Activated B cell treated with CpG ODN at 0.5 μM for 24 hours (primary cell): ENCODE measurements around the gene ZNF175. TPM values are rescaled to one million over a fixed set of nuclear protein-coding genes. Genes with fewer than 3 reads are reported as not detected.

ENCODE experiments used
- ATAC-seq: fragments of 200-7000 bp; cut with Tn5 transposase; one replicate; pipeline ENCODE4 v1.10.0; 2021; ENCODE audit warnings: low read depth, mild to moderate bottlenecking, moderate library complexity
- CTCF ChIA-PET: fragments of 350-600 bp; sonication (Branson Sonifier 250); formaldehyde crosslinking; loops from one replicate; lab custom pipeline; 2021; ENCODE audit warnings: antibody characterized with exemption; lab: Charles Lee
- POLR2A ChIA-PET: fragments of 350-600 bp; sonication (Branson Sonifier 250); formaldehyde crosslinking; loops from one replicate; lab custom pipeline; 2021; ENCODE audit warnings: antibody characterized with exemption; lab: Charles Lee
- DNase-seq: peaks from one replicate; pipeline ENCODE4 v3.0.0; 2022
- H3K27ac Mint-ChIP-seq: one replicate; pipeline ENCODE4 v1.8.0; 2020; ENCODE audit warnings: mixed read lengths
- H3K27me3 Mint-ChIP-seq: one replicate; pipeline ENCODE4 v1.8.0; 2021; ENCODE audit warnings: mixed read lengths
- H3K36me3 Mint-ChIP-seq: one replicate; pipeline ENCODE4 v1.8.0; 2021; ENCODE audit warnings: low read depth, mixed read lengths
- H3K4me1 Mint-ChIP-seq: one replicate; pipeline ENCODE4 v1.8.0; 2021; ENCODE audit warnings: mixed read lengths
- H3K4me3 Mint-ChIP-seq: one replicate; pipeline ENCODE4 v1.8.0; 2020; ENCODE audit warnings: mild to moderate bottlenecking, mixed read lengths
- H3K9me3 Mint-ChIP-seq: one replicate; pipeline ENCODE4 v1.8.0; 2020; ENCODE audit warnings: mixed read lengths
- CTCF ChIP-seq: fragments of 200-600 bp; IDR thresholded peaks from one replicate; pipeline ENCODE4 v1.8.0; 2022; ENCODE audit warnings: antibody characterized with exemption, mild to moderate bottlenecking
- intact Hi-C: fragments of 100-400 bp; cut with micrococcal nuclease; formaldehyde crosslinking; loops from one replicate; pipeline ENCODE4 v1.15.1; 2024
- total RNA-seq: library from RNA; stranded (reverse); gene quantifications from 2 replicates; pipeline ENCODE4 v1.2.3, GENCODE V29; 2022

The ZNF175 gene
- total RNA-seq, 1 donor from 2014 or later: 23.6 TPM

DNA sequence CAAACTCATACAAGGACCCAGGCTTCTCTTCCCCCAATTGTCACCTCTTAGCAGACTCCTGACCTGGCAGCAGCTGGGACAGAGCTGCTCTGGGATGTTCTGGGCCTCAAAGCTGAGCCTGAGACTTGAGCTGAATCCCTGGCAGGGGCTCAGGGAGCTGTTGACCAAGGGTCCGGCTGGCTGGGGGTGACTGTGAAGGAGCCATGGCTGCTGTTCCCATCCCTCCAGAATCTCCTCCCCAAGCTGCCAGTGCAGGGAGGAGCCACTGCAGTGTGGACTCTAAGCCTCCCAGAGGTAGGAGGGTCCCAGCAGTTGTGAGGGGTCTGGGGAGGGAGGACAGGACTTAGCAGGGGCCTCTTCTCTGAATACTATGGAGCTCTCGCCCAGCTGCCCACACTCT is 41.8 kb upstream of the ZNF175 start:
- Mint-ChIP-seq H3K4me1 (peaks cover 87% of the 10 kb centered on the region), H3K4me3 (no peak overlapping the region), H3K9me3 (no peaks in the 10 kb centered on the region), H3K36me3 (peaks cover 14% of the 10 kb centered on the region), H3K27me3 (no peaks in the 10 kb centered on the region), H3K27ac (no peak overlapping the region)
- no peak for DNase-seq
- CTCF ChIA-PET: no interaction called here
- POLR2A ChIA-PET: interaction anchor here (0.7 kb wide), 1 partner anchor 15 kb away, joined by 3 read pairs; no protein-coding TSS in a partner anchor
- ATAC-seq: no peak
- TF ChIP-seq CTCF: no peak
- intact Hi-C loops: no loop called here

- Mint-ChIP-seq H3K9me3 (no peaks in the 10 kb centered on the region), H3K4me1 (peaks cover 90% of the 10 kb centered on the region), H3K27ac (no peak overlapping the region), H3K4me3 (peak overlapping the region; percentile 83), H3K27me3 (no peaks in the 10 kb centered on the region), H3K36me3 (peaks cover 10% of the 10 kb centered on the region)
- POLR2A ChIA-PET: interaction anchor here (0.6 to 1.4 kb wide), 4 partner anchors 24 to 923 kb away, joined by 3 to 4 read pairs (median 4); partner anchors contain the start of gene SIGLEC10
- TF ChIP-seq CTCF: no peak
- DNase-seq (no peak), ATAC-seq (no peak)
- CTCF ChIA-PET: interaction anchor here (0.9 to 1.5 kb wide), 2 partner anchors 57 to 124 kb away, joined by 3 to 4 read pairs; no protein-coding TSS in a partner anchor
- intact Hi-C loops: loop anchor here (1.0 to 5.0 kb wide), 3 partner anchors 21 to 122 kb away; partner anchors contain the start of gene ZNF175
Measured at GRCh38 chr19:51530616-51531015, 40.5 kb upstream of the ZNF175 start.

- ChIA-PET CTCF (interaction anchor here (0.9 to 1.5 kb wide), 4 partner anchors 18 to 130 kb away, joined by 3 to 5 read pairs (median 4); no protein-coding TSS in a partner anchor), POLR2A (interaction anchor here (0.5 to 1.6 kb wide), 12 partner anchors 12 to 172 kb away, joined by 3 to 8 read pairs (median 4); partner anchors contain the start of gene SIGLEC10)
- H3K27ac Mint-ChIP-seq: peak within 1 kb of the TSS; percentile 83
- peak; percentile 97 for ATAC-seq
- H3K4me1 Mint-ChIP-seq: peaks cover 88% of the 10 kb centered on the region
- H3K27me3 Mint-ChIP-seq: no peaks in the 10 kb centered on the region
- peaks cover 10% of the 10 kb centered on the region for H3K36me3 Mint-ChIP-seq
- no peaks in the 10 kb centered on the region for H3K9me3 Mint-ChIP-seq
- no peak for TF ChIP-seq CTCF
- intact Hi-C loops: loop anchor here (1.0 to 5.0 kb wide), 3 partner anchors 20 to 121 kb away; partner anchors contain the start of gene ZNF175
- peak within 1 kb of the TSS; percentile 83 for H3K4me3 Mint-ChIP-seq
- DNase-seq: peak; percentile 60
Measured at GRCh38 chr19:51531349-51532315, 39.5 kb upstream of the ZNF175 start, which contains the start of gene SIGLEC6. Gene SIGLEC6 (minus strand): TSS chr19:51531670. CDS start chr19:51531648, 22 bp downstream.

DNA sequence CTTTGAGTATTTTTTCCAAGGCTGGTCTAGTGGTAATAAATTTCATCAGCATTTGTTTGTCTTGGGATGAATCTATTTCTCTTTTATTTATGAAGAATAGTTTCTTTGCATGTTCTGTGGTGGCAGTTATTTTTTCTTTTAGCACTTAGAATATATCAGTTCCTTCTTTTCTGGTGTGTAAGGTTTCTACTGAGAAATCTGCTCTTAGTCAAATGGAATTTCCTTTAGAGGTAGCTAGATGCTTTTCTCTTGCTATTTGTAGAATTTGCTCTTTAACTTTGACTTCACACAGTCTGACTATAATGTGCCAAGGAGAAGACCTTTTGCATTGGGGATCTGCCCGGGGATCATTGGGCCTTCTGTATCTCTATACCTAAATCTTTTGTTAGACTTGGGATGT is 35.5 kb upstream of the ZNF175 start:
- Mint-ChIP-seq H3K4me3 (peak overlapping the region; percentile 41), H3K36me3 (no peaks in the 10 kb centered on the region), H3K4me1 (peaks cover 61% of the 10 kb centered on the region), H3K27ac (peak overlapping the region; percentile 62), H3K27me3 (no peaks in the 10 kb centered on the region), H3K9me3 (no peaks in the 10 kb centered on the region)
- TF ChIP-seq CTCF: no peak
- ChIA-PET CTCF (interaction anchor here (1.0 to 1.5 kb wide), 2 partner anchors 20 to 121 kb away, joined by 3 read pairs; no protein-coding TSS in a partner anchor), POLR2A (interaction anchor here (0.6 to 1.2 kb wide), 4 partner anchors 12 to 67 kb away, joined by 3 to 5 read pairs (median 3); no protein-coding TSS in a partner anchor)
- ATAC-seq: no peak
- intact Hi-C loops: loop anchor here (1.0 kb wide), 1 partner anchor 72 kb away; no protein-coding TSS in a partner anchor
- DNase-seq: no peak
